ENCODE data around the gene LSM10. TPM values are rescaled to one million over a fixed set of nuclear protein-coding genes. Genes with fewer than 3 reads are reported as not detected.
A peak's percentile ranks its signal among the peaks of the same experiment; 100 is the strongest.

Gene LSM10
- total and polyA plus RNA-seq, 11 donors: 39.1 to 95.9 (median 49.9) TPM

GRCh38 chr1:36420409-36420808 lies 22.7 kb upstream of the LSM10 start:
- ATAC-seq: no peak
- Histone ChIP-seq H3K27ac (peak overlapping the region in 1 of 12 donors; percentile 33), H3K9me3 (no peaks in the 10 kb centered on the region), H3K4me1 (peaks cover 0 to 21% (median 8%) of the 10 kb centered on the region in 12 donors), H3K4me3 (no peak overlapping the region), H3K36me3 (peaks cover 0 to 37% (median 15%) of the 10 kb centered on the region in 9 donors), H3K27me3 (no peaks in the 10 kb centered on the region)
- 31 to 53% (median 38%) methylated on average over 5 of the region's 5 CpGs for WGBS, 4 donors
- DNase-seq: no peak
- intact Hi-C loops (cut with DNase I): loop anchor here (1.0 to 5.0 kb wide), 9 partner anchors 78 to 323 kb away; partner anchors contain the start of genes SH3D21 (in 1 of the 10) and TRAPPC3 (in 1 of the 10)
- TF ChIP-seq, protein P1, sequence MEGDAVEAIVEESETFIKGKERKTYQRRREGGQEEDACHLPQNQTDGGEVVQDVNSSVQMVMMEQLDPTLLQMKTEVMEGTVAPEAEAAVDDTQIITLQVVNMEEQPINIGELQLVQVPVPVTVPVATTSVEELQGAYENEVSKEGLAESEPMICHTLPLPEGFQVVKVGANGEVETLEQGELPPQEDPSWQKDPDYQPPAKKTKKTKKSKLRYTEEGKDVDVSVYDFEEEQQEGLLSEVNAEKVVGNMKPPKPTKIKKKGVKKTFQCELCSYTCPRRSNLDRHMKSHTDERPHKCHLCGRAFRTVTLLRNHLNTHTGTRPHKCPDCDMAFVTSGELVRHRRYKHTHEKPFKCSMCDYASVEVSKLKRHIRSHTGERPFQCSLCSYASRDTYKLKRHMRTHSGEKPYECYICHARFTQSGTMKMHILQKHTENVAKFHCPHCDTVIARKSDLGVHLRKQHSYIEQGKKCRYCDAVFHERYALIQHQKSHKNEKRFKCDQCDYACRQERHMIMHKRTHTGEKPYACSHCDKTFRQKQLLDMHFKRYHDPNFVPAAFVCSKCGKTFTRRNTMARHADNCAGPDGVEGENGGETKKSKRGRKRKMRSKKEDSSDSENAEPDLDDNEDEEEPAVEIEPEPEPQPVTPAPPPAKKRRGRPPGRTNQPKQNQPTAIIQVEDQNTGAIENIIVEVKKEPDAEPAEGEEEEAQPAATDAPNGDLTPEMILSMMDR (IDR thresholded peaks at IDR 0.05): no peak
- no peak for TF ChIP-seq POLR2A (IDR thresholded peaks at IDR 0.05)

DNA sequence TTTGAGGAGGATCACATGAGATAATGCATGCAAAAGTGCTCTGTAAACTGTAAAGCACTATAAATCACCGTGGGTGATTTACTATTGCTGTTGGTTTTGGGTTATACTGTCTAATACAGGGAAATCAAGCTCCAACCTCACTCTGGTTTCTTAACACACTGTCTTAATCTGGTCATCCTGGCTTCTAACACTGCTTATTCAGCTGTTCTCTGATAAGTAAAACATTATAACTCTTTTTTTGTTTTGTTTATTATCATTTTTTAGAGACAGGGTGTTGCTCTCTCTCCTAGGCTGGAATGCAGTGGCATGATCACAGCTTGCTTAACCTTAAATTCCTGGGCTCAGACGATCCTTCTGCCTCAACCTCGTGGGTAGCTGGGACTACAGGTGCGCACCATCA lies 21.9 kb upstream of the LSM10 start:
- peaks cover 0 to 21% (median 8%) of the 10 kb centered on the region in 12 donors for H3K4me1 ChIP-seq
- TF ChIP-seq, protein P1 (IDR thresholded peaks at IDR 0.05): no peak
- no peak for TF ChIP-seq POLR2A (IDR thresholded peaks at IDR 0.05)
- no peaks in the 10 kb centered on the region for H3K27me3 ChIP-seq
- WGBS, 4 donors: 74 to 91% (median 81%) methylated on average over 4 of the region's 4 CpGs
- H3K9me3 ChIP-seq: no peaks in the 10 kb centered on the region
- H3K36me3 ChIP-seq: peaks cover 0 to 30% (median 15%) of the 10 kb centered on the region in 9 donors
- ATAC-seq (no peak), DNase-seq (no peak)
- H3K27ac ChIP-seq: no peak overlapping the region
- intact Hi-C loops (cut with DNase I): loop anchor here in 2 of 10 donors (1.0 to 5.0 kb wide), 2 partner anchors 77 to 317 kb away; no protein-coding TSS in a partner anchor
- no peak overlapping the region for H3K4me3 ChIP-seq

DNA sequence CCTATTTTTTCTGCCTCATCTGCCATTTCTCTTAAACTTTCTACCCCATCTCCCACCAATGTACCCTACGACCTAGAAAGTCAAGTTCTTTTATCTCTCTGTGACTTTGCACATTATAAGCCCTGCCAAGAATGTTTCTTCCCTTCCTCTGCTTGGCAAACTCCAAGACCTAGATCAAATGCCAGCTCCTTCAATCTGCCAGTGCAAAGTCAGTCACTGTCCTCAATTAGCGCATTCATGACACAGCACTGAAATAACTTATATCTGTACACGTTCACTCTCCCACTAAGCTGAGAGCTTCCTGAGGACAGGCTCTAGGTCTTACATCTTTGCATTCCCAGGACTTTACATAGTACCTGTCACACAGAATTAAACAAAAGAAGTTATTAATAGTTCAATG lies 21.4 kb upstream of the LSM10 start:
- Histone ChIP-seq H3K27ac (no peak overlapping the region), H3K4me1 (peaks cover 0 to 21% (median 8%) of the 10 kb centered on the region in 12 donors), H3K27me3 (no peaks in the 10 kb centered on the region), H3K4me3 (no peak overlapping the region), H3K36me3 (peaks cover 0 to 30% (median 15%) of the 10 kb centered on the region in 9 donors), H3K9me3 (no peaks in the 10 kb centered on the region)
- 47 to 64% (median 60%) methylated on average over 3 of the region's 3 CpGs for WGBS, 4 donors
- ATAC-seq (peak in 2 of 4 donors; percentile 25 to 52), DNase-seq (no peak)
- no peak for TF ChIP-seq POLR2A (IDR thresholded peaks at IDR 0.05)
- TF ChIP-seq, protein P1 (IDR thresholded peaks at IDR 0.05): no peak
- intact Hi-C loops (cut with DNase I): loop anchor here in 2 of 10 donors (1.0 to 5.0 kb wide), 2 partner anchors 77 to 317 kb away; no protein-coding TSS in a partner anchor

- intact Hi-C loops (cut with DNase I): loop anchor here in 1 of 10 donors (5.0 kb wide), 1 partner anchor 316 kb away; no protein-coding TSS in a partner anchor
- Histone ChIP-seq H3K4me3 (no peak overlapping the region), H3K9me3 (no peaks in the 10 kb centered on the region), H3K27me3 (no peaks in the 10 kb centered on the region), H3K27ac (no peak overlapping the region), H3K4me1 (peaks cover 0 to 21% (median 8%) of the 10 kb centered on the region in 12 donors), H3K36me3 (peaks cover 0 to 26% (median 14%) of the 10 kb centered on the region in 9 donors)
- 80 to 92% (median 86%) methylated on average over 7 to 9 of the region's 9 CpGs for WGBS, 4 donors
- TF ChIP-seq, protein P1 (IDR thresholded peaks at IDR 0.05): no peak
- no peak for TF ChIP-seq POLR2A (IDR thresholded peaks at IDR 0.05)
- ATAC-seq (no peak), DNase-seq (no peak)
These were observed 20.2 kb upstream of the LSM10 start for GRCh38 chr1:36417931-36418330.

All from heart left ventricle (tissue), 16 donors.